ENCODE data around the gene PARD3B.

GRCh38 chr2:204585930-204586329, 40.7 kb downstream of the PARD3B start:
- TF ChIP-seq CTCF (IDR thresholded peaks at IDR 0.05; ENCODE audit: insufficient read depth, low read length) (no peak), POLR2AphosphoS5 (IDR thresholded peaks at IDR 0.05; ENCODE audit: low read depth) (no peak)
